ENCODE data around the gene SEL1L.

SEL1L gene

GRCh38 chr14:81458352-81458751, 75.3 kb downstream of the SEL1L start:
- TF ChIP-seq, protein P1, sequence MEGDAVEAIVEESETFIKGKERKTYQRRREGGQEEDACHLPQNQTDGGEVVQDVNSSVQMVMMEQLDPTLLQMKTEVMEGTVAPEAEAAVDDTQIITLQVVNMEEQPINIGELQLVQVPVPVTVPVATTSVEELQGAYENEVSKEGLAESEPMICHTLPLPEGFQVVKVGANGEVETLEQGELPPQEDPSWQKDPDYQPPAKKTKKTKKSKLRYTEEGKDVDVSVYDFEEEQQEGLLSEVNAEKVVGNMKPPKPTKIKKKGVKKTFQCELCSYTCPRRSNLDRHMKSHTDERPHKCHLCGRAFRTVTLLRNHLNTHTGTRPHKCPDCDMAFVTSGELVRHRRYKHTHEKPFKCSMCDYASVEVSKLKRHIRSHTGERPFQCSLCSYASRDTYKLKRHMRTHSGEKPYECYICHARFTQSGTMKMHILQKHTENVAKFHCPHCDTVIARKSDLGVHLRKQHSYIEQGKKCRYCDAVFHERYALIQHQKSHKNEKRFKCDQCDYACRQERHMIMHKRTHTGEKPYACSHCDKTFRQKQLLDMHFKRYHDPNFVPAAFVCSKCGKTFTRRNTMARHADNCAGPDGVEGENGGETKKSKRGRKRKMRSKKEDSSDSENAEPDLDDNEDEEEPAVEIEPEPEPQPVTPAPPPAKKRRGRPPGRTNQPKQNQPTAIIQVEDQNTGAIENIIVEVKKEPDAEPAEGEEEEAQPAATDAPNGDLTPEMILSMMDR (conservative IDR thresholded peaks at IDR 0.05; ENCODE audit: control insufficient read depth, insufficient read depth, low read depth, low read length), result no peak
- H3K4me3 ChIP-seq (ENCODE audit: control insufficient read depth, low read depth, low read length), result no peak overlapping the region
- no peak for DNase-seq (ENCODE audit: low read depth)

DNA sequence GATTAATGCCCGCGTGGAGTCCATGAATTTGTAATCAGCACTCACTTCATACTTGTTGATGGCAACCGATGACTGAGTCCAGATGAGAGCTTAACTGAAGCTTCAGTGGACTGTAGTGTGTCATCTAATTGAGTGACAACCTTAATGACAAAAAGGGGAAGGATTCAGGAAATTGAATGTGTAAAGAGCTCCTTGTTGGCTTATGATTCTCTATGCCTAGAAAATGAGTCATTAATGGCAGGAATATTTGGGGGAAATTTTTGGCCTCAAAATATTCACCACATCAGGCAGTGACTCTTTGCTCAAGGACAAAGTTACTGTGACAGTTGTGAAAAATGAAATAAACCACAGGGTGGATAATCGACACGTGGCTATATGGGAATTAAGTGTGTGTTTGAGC, 78.3 kb downstream of the SEL1L start:
- DNase-seq (ENCODE audit: low read depth), result no peak
- TF ChIP-seq, protein P1 (conservative IDR thresholded peaks at IDR 0.05; ENCODE audit: control insufficient read depth, insufficient read depth, low read depth, low read length), result no peak
- no peak overlapping the region for H3K4me3 ChIP-seq (ENCODE audit: control insufficient read depth, low read depth, low read length)

GRCh38 chr14:81454572-81455218, 79.0 kb downstream of the SEL1L start:
- TF ChIP-seq, protein P1 (conservative IDR thresholded peaks at IDR 0.05; ENCODE audit: control insufficient read depth, insufficient read depth, low read depth, low read length), result no peak
- H3K4me3 ChIP-seq (ENCODE audit: control insufficient read depth, low read depth, low read length), result no peak overlapping the region
- no peak for DNase-seq (ENCODE audit: low read depth)

- DNase-seq (ENCODE audit: low read depth), result peak; percentile 73
- H3K4me3 ChIP-seq (ENCODE audit: control insufficient read depth, low read depth, low read length), result no peak overlapping the region
- TF ChIP-seq, protein P1 (conservative IDR thresholded peaks at IDR 0.05; ENCODE audit: control insufficient read depth, insufficient read depth, low read depth, low read length), result peak; percentile 91
Observed at GRCh38 chr14:81453166-81453766, 80.4 kb downstream of the SEL1L start.

- TF ChIP-seq, protein P1 (conservative IDR thresholded peaks at IDR 0.05; ENCODE audit: control insufficient read depth, insufficient read depth, low read depth, low read length), result no peak
- no peak for DNase-seq (ENCODE audit: low read depth)
- H3K4me3 ChIP-seq (ENCODE audit: control insufficient read depth, low read depth, low read length), result no peak overlapping the region
Observed at GRCh38 chr14:81452341-81453133, 81.1 kb downstream of the SEL1L start.

DNA sequence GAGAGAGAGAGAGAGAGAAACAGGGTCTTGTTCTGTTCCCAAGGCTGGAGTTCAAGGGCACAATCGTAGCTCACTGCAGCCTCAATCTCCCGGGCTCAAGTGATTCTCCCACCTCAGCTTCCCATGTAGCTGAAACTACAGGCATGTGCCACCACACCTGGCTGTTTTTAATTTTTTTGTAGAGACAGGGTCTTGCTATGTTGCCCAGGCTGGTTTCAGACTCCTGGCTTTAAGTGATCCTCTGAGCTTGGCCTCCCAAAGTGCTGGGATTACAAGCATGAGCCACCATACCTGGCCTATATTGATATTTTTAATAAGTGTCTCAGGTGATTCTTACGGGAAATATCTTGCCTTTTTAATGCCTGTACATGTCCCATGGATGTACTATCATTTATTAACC, 82.7 kb downstream of the SEL1L start:
- TF ChIP-seq, protein P1 (conservative IDR thresholded peaks at IDR 0.05; ENCODE audit: control insufficient read depth, insufficient read depth, low read depth, low read length), result no peak
- no peak for DNase-seq (ENCODE audit: low read depth)

More for the DNA sequence above, 82.7 kb downstream of the SEL1L start:
- no peak overlapping the region for H3K4me3 ChIP-seq (ENCODE audit: control insufficient read depth, low read depth, low read length)
